Stimulated activated CD4-positive, alpha-beta T cell treated with anti-CD3 and anti-CD28 coated beads, TNF-alpha, amount 100 ng/mL, for 4 hours (primary cell): ENCODE measurements around the gene CHST7.
"Not testable (repeated sequence)": the region's sequence is repeated elsewhere in the genome, so short reads cannot be mapped to it uniquely, and the experiment has no call there.

ENCODE experiments used
- DNase-seq, 3 experiments: peaks; one replicate each; pipeline ENCODE4 v3.0.0-alpha.2; 2020; ENCODE audit warnings: low read depth in 3 of 3

The CHST7 gene, protein sequence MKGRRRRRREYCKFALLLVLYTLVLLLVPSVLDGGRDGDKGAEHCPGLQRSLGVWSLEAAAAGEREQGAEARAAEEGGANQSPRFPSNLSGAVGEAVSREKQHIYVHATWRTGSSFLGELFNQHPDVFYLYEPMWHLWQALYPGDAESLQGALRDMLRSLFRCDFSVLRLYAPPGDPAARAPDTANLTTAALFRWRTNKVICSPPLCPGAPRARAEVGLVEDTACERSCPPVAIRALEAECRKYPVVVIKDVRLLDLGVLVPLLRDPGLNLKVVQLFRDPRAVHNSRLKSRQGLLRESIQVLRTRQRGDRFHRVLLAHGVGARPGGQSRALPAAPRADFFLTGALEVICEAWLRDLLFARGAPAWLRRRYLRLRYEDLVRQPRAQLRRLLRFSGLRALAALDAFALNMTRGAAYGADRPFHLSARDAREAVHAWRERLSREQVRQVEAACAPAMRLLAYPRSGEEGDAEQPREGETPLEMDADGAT

DNA sequence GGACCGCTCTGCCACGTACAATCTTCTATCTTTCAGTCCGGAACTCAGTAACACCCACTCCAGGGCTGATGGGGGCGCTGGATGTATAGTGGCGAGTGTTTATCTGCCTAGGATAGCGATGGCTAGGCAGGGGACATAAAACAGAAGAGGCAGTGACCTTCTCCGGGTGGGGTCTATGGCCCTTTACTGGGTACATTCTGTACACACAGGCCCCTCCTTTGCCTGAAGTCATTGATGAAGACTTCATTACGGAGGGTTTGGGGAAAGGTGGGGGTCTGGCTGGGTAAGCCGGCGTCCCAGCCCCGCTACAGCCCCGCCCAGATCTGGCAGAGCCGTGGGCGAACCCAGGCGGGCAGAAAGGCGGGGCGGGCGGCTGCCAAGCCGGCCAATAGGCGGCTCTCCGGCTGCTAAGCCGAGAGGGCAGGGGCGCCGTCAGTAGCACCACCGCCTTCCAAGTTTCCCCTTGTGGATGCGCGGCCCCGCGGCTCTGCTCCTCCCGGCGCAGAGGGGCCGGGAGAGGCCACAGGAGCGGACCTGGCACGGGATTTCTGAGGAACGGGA is at the start of gene CHST7:
TSS of gene CHST7 (plus strand) at position 435 of the 561 bp plus-strand sequence. CDS start 167 bp downstream, outside the sequence.
- DNase-seq, result peak; percentile 30 to 43 (median 31)

DNA sequence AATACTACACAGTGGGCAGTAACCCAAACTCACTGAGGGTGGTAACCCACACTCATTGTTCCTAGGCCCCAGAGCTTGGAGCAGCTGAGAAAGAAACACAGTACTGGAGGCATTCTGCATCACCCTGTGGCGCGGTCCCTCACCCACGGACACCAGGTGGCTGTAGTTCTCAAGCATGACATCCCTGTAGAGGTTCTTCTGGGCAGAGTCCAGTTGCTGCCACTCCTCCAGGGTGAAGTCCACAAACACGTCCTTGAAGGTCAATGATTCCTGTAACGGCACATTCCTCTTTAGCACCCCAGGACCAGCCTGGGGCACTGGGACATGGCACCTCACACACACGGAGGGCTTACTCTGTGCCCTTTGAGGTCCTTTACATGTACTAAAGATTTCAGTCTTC is 44.9 kb upstream of the CHST7 start:
- DNase-seq, result not testable (repeated sequence)

DNA sequence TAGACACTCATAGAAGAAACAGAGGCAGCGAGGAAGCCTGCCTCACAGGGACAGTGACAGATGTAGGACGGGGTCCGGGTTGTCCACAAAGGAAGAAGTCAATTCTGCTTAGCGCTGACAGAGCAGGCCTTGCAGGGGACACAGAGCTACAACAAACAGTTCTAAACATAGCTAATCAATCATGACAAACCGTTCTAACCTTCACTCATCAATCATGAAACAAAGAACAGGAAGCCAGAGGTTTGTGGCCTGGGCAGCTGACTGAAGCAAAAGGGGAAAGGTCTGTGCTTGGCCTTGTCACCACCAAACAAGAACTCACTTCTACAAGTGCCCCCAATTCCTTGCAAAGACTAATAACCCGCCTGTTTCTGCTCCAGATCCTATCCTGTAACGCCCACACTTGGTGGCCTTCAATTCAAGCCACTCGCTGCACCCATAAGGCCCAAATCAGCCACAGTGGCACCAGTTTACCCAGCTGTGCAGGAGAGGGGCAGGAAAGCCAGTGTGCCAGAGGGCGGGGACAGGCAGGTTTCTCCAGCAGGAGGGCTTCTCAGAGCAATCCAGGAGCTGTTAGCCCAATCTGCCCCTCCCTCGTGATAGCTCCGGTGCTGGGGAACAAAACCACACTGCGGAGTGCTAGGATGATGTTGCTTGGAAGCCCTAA is 43.7 kb upstream of the CHST7 start:
- DNase-seq, result not testable (repeated sequence)

DNA sequence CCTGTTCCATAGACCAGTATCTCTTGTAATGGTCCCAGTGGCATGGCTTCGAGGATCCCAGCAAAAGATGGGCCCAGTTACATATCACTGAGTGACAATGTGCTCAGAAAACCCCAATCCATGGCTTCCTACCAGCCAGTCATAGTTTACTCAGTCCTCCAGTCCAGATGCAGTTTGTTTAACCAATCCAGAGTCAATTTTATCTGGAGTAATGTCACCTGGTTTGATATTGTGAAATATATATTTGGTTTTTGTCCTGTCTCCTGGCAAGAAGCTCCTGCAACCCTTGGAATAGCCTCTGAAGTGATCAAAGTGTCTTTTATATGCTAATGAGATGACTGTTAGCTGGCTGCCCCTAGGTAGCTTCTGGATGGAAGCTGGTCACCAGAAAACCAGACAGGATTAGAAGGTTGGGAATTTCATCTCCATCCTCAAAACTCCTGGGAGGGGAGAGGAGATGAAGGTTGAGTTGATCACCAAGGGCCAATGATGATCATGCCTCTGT is 43.1 kb upstream of the CHST7 start:
- DNase-seq, result not testable (repeated sequence)

DNA sequence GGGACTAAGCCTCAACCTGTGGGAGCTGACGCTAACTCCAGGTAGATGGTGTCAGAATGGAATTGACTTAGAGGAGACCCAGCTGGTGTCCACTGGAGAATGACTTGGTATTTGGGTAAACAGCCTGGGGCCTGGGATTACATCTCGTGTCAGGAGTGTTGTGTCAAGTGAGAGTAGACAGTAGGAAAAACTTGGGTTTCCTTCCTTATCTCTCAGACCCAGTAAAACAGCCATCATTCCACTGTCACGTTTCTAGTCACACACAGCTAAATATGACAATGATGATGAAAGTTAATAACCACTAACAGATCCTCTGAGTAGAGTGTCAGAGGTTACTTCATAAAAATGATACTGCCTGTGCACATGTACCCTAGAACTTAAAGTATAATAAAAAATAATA is 42.1 kb upstream of the CHST7 start:
- DNase-seq, result no peak

DNA sequence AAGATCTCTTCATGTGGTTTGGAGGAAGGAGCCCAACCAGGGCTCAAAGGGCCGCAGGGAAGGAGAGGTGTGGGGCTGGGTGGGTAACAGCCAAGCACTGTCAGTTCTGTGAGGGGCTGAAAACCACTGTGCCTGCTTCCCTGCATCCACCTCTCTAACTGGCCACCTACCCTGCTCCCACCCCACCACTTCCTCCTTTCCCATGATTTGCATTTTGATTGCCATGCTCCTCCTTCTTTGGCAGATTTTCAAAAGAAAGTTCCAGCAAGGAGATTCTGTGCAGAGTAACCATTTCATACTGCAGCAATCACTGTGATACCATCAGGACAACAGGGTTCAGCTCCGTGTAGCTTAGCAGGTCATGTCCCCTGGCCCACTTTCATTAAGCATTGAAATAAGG is 30.1 kb upstream of the CHST7 start:
- DNase-seq, result no peak

DNA sequence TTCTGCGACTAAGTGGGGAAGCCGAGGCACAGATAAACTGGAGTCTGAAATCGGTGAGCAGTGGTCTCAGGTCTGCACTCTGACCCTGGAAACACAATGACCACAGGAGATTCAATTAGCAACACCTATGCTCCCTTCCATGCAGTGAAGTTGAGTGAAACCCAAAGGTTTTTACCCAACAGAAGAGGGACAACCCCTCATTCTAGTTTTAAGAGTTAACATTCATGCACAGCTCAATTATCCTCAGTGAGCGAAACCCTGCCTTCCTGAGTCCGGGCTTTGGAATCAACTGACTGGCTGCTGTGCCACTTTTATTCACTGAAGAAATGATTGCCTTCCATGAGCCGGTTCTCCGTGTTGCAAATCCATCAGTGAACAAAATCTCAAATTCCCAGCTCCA is 29.0 kb upstream of the CHST7 start:
- not testable (repeated sequence) for DNase-seq

DNA sequence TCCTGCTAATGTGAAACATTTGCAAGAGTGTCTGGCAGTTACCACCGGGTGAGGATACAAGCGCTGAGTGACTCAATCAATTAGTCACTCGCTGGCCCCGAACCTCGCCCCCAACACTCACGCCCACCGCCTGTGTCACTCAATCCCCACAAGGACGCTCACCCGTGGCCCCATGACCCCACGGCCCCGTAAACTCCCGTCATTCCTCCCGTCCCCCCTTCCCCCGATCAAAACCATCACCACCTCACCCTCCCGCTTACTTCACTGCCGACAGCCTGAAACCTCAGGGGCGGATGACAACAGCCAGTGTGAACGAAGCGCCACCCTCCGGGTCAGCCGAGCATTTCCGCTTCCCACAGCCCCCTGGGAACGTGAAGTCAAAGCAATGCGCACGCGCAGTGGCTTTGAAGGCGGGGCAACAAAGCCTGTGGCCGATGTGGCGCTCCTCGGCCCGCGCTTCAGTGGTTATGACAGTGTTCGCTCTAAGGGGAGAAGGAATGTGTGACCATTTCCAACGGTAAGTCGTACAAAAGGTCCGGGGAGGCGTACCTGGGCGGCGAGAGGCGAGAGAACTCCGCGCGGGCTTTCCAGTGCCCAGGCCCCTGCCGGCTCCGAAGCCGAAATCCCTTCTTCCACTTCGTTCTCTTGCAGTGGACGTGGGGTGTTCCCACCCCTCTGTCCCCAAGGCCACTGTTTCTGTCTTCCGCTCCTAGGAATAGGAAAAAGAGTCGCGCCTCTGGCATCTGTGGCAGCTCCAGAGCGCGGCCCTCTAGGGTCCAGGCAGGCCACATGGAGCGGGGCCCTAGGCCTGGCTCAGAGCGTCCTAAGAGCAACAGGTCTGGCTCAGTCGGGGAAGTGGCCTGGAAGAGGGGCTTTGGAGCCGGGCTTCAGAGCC is 28.2 kb upstream of the CHST7 start, which contains the start of gene ZNF674:
TSS of gene ZNF674 (minus strand) at position 311 of the 895 bp plus-strand sequence. CDS start 3,334 bp downstream, outside the sequence.
- peak; percentile 82 to 88 (median 85) for DNase-seq

DNA sequence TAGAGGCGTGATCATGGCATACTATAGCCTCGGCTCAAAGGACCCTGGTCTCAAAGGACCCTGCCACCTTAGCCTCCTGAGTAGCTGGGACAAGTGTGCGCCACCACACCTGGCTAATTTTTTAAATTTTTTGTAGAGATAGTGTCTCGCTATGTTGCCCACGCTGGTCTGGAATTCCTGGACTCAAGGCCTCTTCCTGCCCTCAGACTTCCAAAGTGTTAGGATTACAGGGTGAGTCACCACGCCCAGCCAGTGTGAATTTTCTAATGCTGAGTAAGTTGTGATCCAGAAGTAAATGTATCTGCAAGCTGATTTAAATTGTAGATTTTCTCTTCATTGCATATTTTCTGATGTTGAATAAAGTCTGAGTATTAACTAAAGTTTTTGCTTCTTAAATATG is 25.7 kb upstream of the CHST7 start:
- no peak for DNase-seq

DNA sequence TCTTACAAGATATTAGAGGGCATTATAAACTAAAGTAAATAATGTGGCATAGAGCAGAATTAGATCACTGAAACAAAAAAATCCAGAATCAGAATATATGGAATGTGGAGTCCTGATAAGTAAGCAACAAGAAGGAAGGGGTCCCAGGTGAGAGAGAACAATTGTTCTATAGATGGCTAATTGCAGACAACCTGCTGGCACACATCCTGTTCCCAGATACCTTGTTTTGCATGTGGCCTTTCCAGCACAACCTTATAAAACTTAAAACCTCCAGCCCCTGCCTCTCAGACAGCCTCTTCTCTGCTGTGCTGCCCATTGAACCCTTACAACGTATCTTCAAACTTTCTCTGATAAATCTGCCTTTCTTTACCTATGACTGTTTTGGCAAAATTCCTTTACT is 23.7 kb upstream of the CHST7 start:
- DNase-seq, result no peak

DNA sequence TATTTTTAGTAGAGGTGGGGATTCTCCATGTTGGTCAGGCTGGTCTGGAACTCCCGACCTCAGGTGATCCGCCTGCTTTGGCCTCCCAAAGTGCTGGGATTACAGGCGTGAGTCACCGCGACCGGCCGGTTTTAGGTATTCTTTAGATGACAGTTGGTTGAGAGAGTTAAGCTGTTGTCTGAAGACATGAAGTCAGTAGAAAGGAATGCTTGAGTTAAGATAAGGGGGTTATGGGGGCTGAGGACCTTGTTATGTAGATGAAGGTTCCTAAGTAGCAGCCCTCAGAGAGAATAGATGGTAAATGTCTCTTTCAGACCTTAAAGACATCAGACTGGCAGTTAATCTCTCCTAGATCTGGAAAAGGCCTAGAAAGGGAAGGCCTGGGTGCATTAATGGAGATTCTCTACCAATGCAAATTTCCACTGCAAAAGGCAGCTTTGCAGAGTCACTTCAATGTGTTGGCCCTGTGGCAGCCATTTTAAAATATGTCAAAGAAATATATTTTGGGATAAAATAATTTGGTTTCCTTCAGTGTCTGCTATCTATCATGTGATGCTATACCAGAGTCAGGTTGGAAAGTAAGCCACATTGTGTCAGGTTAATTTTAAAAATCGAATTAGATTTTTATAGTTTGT is 22.0 kb upstream of the CHST7 start:
- DNase-seq, result no peak

DNA sequence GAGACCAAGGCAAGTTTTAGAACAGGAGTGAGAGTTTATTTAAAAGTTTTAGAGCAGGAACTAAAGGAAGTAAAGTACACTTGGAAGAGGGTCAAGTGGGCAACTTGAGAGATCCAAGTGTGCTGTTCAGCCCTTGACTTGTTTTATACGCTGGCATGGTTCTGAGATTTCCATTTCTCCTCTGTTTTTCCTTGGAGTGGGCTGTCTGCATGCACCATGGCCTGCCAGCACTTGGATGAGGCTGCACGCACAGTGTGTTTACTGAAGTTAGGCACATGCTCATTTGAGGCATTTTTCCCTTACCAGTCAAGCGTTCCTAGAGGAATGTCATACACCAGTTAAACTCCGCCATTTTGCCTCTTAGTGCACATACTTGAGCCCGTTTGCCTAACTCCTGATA is 19.6 kb upstream of the CHST7 start:
- no peak for DNase-seq

DNA sequence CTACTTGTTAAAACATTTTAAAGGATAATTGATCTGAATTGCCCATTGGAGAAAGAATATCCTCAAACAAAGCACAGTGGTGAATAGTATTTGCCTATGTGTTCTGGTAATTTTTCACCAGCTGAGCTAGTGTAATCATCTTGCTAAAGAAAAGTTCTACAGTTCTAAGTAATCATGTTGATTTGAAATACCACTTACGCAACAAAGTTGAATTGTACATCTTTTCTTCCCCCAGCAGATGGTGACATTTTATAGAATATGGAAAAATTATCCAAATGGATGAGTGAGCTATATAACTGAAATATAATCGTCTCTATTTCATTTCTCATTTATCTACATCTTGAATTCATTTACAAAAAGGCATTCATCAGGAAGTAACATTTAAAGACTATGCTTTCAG is 18.6 kb upstream of the CHST7 start:
- no peak for DNase-seq

DNA sequence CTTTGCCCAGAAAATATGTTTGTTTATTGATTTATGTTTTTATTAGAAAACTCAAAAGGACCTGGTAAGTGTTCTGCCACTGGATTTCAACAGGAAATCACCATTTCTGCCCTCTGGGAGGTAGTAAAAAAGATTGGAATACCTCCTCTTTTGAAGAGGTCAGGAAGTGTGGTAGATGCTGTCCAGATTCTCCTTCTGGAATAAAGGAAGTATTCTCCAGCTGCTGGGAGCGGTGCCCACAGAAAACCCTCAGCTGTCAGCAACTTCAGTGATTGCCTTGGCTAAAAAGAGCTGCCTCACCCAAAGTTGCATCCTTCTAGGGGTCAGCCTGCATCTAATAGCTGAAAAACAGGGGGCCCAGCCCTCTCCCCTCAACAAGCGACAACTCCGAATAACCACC is 14.5 kb upstream of the CHST7 start:
- no peak for DNase-seq

DNA sequence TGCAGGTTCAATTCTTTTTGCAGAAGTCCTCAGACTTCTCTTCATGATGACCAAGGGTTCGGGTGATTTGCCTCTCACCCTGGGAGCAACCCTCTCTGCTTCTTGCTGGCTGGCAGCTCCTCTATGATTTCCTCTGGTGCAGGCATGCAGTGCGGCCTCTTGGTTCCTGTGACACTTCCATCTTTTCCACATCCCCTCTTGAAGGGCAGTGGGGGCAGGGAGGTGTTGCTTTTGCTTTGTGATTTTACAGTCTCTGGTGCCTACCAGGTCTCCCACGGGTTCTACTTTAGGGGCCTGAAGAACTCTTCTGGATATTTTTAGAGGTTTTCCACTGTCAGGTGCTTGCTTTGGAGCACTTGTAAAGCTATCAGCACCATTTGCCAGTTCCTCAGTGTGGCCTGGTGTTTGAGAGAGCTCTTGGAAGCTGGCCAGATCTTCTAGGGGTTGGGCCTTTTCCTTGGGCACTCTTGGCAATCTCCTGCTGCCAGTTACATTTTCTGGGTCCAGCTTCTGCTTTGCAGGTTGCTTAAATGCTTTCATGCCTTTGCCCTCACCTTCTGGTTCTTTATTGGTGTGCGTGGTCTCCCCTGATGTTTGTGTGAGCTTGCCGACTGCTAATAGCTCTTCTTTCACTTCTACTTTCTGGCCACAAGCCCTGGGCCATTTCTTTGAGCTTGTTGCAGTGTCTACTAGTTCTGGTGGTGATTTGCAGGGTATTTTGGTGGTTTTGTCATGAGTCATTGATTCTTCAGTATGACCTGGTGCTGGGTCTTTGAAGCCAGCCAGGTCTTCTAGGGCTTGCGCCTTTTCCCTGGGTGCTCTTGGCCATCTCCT is 11.5 kb upstream of the CHST7 start:
- DNase-seq, result no peak

DNA sequence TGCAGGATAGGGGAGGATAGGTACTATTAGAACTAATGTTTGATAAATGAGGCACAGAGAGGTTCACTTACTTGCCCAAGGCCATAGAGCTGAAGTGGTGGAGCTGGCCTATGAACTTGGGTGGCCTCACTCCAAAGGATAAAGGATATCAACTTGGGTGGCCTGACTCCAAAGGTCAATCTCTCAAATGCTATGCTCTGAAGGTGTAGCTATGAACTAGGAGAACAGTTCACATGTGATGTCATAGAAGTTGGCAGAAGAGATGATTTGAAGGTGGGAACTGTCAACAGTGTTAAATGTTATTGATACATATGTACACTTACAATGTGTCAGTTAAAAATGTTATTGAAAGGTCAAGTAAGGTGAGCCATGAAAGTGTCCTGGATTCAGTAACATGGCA is 6.2 kb upstream of the CHST7 start:
- DNase-seq, result no peak

DNA sequence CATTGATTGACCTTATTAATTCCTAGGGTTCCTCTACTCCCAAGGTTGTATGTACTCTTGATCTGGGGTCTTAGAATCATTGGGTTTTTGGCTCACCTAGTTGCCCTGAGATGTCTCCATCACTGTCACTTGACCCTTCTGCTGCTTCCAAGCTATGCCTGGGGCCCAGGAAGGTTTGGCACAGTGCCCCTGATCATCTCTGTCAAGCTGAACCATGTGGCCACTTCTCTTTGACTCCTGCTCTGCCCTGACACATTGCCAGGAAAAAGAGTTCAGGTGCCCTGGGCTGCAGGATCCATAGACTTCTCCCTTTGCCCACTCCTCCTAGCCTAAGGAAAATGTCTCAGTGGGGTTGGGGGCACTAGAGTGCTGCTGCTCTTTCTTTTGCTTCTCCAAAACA is 3.9 kb upstream of the CHST7 start:
- DNase-seq, result no peak

DNA sequence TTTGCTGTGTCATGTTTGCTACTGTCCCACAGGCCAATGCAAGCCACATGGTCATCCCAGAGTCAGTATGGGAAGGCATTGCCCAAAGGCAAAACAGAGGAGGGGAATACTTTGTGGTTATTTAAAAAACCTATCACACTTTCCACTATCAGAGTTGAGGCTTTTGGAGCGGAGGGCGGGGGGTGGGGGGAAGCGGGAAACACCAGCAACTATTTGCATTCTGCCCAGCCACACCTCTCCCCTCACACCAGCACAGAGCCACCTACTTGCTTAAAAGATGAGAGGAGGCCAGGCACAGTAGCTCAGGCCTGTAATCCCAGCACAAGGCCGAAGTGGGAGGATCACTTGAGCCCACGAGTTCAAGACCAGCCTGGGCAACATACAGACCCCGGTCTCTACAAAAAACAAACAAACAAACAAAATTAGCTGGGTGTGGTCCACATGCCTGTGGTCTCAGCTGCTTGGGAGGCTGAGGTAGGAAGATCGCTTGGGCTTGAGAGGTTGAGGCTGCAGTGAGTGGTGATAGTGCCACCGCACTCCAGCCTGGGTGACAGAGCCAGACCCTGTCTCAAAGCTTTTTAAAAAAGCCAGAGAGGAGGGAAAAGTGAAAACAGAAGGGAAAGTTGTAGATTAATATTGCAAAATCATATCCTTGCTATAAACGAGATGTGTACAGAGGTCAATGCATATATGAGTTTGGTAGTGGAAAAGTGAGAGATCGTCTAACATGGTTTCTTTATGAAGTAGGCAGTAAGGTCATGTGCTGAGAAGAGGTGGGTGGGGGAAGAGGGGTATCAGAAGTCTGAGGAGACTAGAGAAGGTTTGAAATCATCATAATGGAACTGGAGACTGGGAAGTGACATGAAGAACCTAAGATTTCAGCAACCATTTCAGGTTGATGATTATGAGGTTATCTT is 1.9 kb upstream of the CHST7 start:
- no peak for DNase-seq
